Hepatic stellate cell (primary cell): Measurements from ENCODE around the gene CD300LG.
"Not testable (repeated sequence)": the region's sequence is repeated elsewhere in the genome, so short reads cannot be mapped to it uniquely, and the experiment has no call there.

Source experiments
- DNase-seq: peaks from one replicate; pipeline ENCODE4 v3.0.0; 2011; ENCODE audit warnings: low spot score

CD300LG gene, protein sequence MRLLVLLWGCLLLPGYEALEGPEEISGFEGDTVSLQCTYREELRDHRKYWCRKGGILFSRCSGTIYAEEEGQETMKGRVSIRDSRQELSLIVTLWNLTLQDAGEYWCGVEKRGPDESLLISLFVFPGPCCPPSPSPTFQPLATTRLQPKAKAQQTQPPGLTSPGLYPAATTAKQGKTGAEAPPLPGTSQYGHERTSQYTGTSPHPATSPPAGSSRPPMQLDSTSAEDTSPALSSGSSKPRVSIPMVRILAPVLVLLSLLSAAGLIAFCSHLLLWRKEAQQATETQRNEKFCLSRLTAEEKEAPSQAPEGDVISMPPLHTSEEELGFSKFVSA

GRCh38 chr17:43846963-43847371, at the start of gene CD300LG:
Gene CD300LG, plus strand, starts transcription at chr17:43847176. Its CDS starts 41 bp downstream, at chr17:43847217.
- no peak for DNase-seq

GRCh38 chr17:43798024-43798423, 49.0 kb upstream of the CD300LG start:
- not testable (repeated sequence) for DNase-seq

DNA sequence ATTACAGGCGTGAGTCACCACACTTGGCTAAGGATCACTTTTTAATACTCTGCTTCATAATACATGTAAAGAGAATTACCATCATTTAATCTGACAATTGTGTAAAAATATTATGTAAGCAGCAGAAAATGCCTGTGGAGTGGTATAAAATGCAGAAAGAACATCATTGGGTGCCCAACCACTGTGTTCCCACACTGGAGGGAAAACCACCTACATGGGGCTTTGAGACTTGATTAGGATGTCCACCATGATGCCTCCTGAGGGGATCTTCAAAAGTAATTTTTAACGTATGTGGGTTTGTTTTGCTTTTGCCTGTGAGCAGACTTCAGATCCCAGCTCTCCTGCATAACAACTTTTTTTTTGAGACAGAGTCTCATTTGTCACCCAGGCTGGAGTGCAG, 47.9 kb upstream of the CD300LG start:
- DNase-seq: no peak

- DNase-seq: no peak
Measured at GRCh38 chr17:43800736-43801135, 46.2 kb upstream of the CD300LG start.

DNA sequence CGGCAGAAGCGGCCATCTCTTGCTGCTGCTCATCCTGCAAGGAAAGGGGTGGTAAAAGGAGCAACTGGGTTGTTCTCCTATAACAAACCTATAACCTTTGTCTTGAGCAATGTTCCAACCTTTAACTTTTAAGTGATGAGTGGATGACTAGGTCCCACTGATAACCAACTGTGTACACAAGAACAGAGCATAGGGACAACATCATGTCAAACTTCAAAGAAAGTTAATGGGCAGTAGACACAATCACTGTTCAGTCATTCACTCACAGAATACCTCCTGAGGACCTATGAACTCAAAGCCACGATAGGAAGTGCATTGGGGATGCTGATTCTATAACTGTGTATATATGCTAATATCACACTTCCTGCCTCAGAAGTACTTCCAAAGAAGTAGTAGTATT, 45.1 kb upstream of the CD300LG start:
- no peak for DNase-seq

- peak; percentile 31 for DNase-seq
Measured at GRCh38 chr17:43803758-43804157, 43.2 kb upstream of the CD300LG start.

GRCh38 chr17:43805117-43805516, 41.9 kb upstream of the CD300LG start:
- no peak for DNase-seq

GRCh38 chr17:43808076-43808475, 38.9 kb upstream of the CD300LG start:
- DNase-seq: no peak

DNA sequence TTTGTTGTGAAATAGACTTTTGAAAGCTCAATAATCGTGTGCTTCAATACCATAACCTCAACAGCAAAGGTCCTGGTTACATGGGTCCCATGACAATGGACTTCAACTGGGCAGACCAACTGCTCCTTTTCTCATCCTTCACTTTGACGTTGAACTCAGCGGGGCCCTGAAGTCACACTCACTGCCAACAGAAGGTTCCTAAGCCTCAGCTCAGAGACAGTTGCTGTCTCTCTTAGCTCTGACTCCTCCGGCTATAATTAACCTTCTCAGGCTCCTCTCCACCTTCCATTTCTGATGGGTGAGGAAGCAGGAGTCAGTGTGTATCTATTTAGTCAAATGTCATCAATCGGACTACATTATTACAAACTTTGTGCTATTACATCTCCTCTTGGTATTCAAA, 37.9 kb upstream of the CD300LG start:
- DNase-seq: no peak

- DNase-seq: no peak
Measured at GRCh38 chr17:43810226-43810715, 36.7 kb upstream of the CD300LG start.

DNA sequence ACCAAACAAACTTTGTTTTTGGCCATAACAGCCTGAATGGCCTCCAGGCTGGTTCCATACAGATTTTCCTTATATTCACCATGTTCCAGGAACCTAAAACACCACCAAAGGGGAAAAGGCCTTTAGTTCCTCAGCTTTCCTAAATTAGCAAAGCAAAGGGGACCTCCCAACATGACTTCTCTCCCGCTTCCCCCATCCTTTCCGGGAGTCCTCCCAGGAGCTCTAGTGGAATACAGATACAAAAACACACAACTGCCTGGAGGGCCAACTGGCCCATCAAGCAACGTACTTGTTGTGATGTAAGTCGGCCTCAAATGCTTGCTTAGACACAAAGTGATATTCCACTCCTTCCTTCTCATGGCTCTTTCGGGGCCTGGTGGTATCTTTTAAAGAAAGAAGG, 36.2 kb upstream of the CD300LG start:
- no peak for DNase-seq

GRCh38 chr17:43812396-43813265, 34.3 kb upstream of the CD300LG start:
- DNase-seq: no peak

DNA sequence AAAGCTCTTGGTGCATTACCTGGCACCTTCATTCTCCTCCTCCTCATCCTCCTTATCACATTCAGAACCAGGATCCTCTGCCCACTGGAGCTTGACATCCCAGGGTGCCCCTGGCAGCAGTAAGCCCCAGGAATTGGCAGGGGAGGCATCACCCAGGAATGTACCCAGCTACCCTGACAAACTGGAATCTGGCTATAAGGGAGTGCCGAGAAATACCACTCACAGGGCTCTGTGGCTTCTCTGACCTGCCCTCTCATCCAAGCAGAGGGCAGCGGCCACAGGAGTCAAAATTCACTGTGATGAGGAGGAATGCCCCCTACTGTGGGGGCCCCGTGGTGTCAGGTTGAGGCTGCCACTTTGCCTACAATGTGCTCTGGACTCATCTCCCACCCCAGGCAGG, 33.6 kb upstream of the CD300LG start:
- DNase-seq: no peak

DNA sequence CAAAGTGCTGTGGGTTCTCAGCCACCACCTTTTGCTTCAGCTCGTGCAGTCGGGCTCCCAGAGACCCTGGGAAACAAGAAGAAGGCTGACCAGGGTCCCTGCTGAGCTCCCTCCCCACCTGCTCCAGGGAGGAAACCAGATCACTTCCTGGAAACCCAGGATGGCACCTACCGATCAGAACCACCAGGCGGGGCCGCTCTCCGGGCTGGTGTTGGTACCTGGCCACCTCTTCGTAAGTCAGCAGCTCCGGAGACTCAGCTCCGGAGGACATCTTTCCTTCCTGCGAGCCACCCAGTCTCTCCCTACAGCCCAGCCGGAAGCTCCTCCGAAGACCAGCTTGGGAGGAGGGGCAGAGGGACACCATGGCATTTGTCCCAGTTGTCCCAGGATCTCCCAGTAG, 33.0 kb upstream of the CD300LG start:
- no peak for DNase-seq

DNA sequence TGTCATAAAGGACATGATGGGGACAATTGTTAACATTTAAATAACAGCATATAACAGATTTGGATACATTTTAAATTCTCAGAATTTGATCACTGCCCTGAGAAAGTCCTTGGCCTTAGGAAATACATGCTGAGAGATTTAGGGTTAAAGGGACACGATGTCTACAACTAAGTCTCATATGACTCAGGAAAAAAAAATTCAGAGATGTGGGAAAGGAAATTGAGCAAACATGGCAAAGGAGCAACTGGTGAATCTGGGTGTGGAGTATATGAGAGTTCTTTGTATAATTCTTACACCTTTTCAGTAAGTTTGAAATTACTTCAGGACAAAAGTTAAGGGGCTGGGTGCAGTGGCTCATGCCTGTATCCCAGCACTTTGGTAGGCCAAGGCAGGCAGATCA, 32.3 kb upstream of the CD300LG start:
- DNase-seq: peak; percentile 85

DNA sequence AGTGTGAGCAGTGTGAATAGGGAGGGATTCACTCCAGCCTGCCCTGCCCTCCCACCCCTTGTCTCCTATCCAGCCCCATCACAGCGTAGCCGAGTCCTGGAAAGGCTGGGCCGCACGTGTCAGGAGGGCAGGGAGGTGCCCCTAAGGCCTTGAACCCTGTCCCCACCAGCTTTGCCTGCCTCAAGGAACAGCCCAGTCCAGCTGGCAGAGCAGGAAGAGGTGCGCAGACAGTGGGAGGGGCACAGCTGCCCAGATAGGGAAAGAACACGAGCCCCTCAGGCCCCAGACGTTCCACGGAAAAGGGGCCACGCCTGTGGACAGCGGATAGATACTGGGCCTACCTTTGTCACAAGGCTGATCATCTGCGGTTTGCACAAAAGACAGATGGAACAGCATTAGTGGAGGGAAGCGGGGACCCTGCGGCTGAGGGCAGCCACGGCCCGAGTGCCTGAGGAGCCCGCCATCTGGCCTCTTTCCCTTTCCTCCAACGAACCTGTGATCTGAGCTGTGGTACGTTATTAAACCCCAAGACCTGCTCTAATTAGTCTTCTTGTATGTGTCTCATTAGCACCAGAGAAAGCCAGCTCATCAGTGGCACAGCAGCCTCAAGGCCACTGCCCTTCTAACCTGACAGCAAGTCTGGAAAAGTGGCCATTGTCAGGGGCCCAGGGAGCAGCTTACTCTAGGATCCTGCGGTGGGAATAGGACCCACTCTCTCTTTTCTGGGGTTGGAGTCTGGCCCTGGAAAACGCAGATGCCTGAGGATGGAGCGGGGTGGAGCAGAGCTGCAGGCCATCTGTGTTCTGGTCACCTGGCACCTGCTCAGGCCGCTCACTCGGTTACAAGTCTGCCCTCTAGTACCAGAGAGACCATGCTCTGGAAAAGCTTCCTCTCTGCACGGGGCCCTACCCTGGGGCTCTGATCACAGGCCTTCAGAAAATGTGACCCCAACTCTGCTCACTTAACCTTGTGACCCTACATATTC, 30.3 kb upstream of the CD300LG start:
- DNase-seq: no peak

GRCh38 chr17:43817826-43818225, 29.1 kb upstream of the CD300LG start:
- no peak for DNase-seq

DNA sequence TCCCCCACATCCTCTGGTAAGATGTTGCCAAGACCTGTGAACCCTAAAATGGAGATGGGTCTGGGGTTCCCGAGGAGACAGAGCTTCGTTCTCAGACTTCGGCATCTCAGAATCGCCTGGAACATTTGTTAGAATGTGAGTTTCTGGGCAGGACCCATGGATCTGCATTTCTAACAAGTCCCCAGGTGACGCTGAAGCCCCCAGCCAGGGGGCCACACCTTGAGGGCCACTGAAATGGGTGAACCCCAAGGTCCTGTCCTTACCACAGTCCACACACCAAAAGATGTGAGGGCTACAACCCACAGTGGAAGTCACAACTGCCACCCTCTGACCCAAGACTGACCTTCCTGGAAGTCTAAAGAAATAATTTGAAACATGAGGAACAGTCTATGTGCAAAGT, 28.0 kb upstream of the CD300LG start:
- no peak for DNase-seq

GRCh38 chr17:43820759-43821158, 26.2 kb upstream of the CD300LG start:
- DNase-seq: no peak

GRCh38 chr17:43822570-43823190, 24.3 kb upstream of the CD300LG start:
- DNase-seq: no peak

GRCh38 chr17:43823350-43824084, 23.5 kb upstream of the CD300LG start:
- DNase-seq: no peak
